DND-41 (cell line): ENCODE data around the gene USP4.

ENCODE experiments used
- EZH2 ChIP-seq: IDR thresholded peaks from 3 replicates; pipeline ENCODE4 v1.6.1; 2012; ENCODE audit warnings: borderline replicate concordance, low read depth, mild to moderate bottlenecking, moderate library complexity, low read length, inconsistent platforms; ENCODE audit not compliant: severe bottlenecking
- TF ChIP-seq, protein P1 (sequence below): IDR thresholded peaks from 2 replicates; pipeline ENCODE4 v1.5.1; 2012; ENCODE audit warnings: borderline replicate concordance, low read length, moderate library complexity, mild to moderate bottlenecking; ENCODE audit not compliant: poor library complexity, severe bottlenecking; ENCODE audit errors: extremely low read depth

DNA sequence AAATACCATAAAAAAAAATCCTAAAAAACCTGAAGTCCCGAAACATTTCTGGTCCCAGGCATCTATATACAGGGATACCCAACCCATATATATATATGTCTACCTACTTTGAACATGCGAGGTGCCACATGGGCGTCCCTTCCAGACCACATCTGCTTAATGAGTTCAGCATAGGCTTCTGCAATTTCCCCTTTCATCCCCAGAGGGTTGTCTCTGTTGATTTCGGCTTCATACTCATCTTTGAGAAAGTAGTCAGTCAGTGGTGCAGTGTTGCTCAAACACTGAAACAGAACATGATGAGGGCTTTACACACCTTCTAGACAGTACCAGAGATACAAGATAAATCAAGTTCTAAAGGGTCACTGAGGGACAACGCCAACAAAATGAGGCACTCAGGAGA lies 34.2 kb downstream of the USP4 start:
- TF ChIP-seq, protein P1, sequence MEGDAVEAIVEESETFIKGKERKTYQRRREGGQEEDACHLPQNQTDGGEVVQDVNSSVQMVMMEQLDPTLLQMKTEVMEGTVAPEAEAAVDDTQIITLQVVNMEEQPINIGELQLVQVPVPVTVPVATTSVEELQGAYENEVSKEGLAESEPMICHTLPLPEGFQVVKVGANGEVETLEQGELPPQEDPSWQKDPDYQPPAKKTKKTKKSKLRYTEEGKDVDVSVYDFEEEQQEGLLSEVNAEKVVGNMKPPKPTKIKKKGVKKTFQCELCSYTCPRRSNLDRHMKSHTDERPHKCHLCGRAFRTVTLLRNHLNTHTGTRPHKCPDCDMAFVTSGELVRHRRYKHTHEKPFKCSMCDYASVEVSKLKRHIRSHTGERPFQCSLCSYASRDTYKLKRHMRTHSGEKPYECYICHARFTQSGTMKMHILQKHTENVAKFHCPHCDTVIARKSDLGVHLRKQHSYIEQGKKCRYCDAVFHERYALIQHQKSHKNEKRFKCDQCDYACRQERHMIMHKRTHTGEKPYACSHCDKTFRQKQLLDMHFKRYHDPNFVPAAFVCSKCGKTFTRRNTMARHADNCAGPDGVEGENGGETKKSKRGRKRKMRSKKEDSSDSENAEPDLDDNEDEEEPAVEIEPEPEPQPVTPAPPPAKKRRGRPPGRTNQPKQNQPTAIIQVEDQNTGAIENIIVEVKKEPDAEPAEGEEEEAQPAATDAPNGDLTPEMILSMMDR = no peak
- TF ChIP-seq EZH2 = no peak
